Left colon (tissue), 2 donors: Measurements from ENCODE around the gene LRBA. TPM values are rescaled to one million over a fixed set of nuclear protein-coding genes. Genes with fewer than 3 reads are reported as not detected.
A peak's percentile ranks its signal among the peaks of the same experiment; 100 is the strongest.

Source experiments
- ATAC-seq: fragments of 200-7000 bp; cut with Tn5 transposase; one replicate; pipeline ENCODE4 v1.9.1; 2020; ENCODE audit warnings: mild to moderate bottlenecking, moderate library complexity
- DNase-seq, 2 donors: peaks; one replicate each; pipeline ENCODE4 v3.0.0-alpha.2; 2020
- intact Hi-C, 2 donors: fragments of 100-400 bp; cut with DNase I in 1 of 2; cut with micrococcal nuclease in 1 of 2; formaldehyde crosslinking; loops; one replicate each; pipeline versions ENCODE4 v1.11.2 to v1.14.0; 2022; cut with DNase I, micrococcal nuclease
- total RNA-seq, 2 donors: library from RNA; stranded (reverse); fragmentation: NEBNext Ultra II Directional; extraction: Animal tissue kit (Norgen Biotek cat#: 25700); gene quantifications; one replicate each; pipeline ENCODE4 v1.2.1, GENCODE V29; 2021
- donor health status: DM: no; HTN: no; CAD: no.
- donor health status: DM: yes; HTN: yes; CAD: no.

The LRBA gene
- total RNA-seq, 2 donors from 2014 or later, result 65.7 to 80.0 TPM

- ATAC-seq, result no peak
- intact Hi-C loops, result no loop called here
- DNase-seq, result no peak
These were observed 423.2 kb downstream of the LRBA start for GRCh38 chr4:150591904-150592303.

GRCh38 chr4:150591406-150591805 lies 423.7 kb downstream of the LRBA start:
- DNase-seq (no peak), ATAC-seq (no peak)
- intact Hi-C loops, result no loop called here

- ATAC-seq (no peak), DNase-seq (no peak)
- intact Hi-C loops, result no loop called here
These were observed 424.5 kb downstream of the LRBA start for GRCh38 chr4:150590631-150591030.

- DNase-seq (no peak), ATAC-seq (no peak)
- intact Hi-C loops, result no loop called here
These were observed 425.9 kb downstream of the LRBA start for GRCh38 chr4:150589157-150589556.

GRCh38 chr4:150588316-150588715 lies 426.8 kb downstream of the LRBA start:
- no peak for ATAC-seq
- intact Hi-C loops, result no loop called here
- DNase-seq, result no peak

GRCh38 chr4:150586162-150586810 lies 428.8 kb downstream of the LRBA start:
- DNase-seq, result no peak
- ATAC-seq, result no peak
- intact Hi-C loops, result no loop called here

GRCh38 chr4:150585611-150586010 lies 429.5 kb downstream of the LRBA start:
- ATAC-seq, result no peak
- DNase-seq, result no peak
- intact Hi-C loops, result no loop called here

- intact Hi-C loops, result loop anchor here in 1 of 2 donors (5.0 kb wide), 1 partner anchor 282 kb away; no protein-coding TSS in a partner anchor
- ATAC-seq, result no peak
These were observed 430.8 kb downstream of the LRBA start for GRCh38 chr4:150584111-150584915.

GRCh38 chr4:150583287-150584110 lies 431.6 kb downstream of the LRBA start:
- intact Hi-C loops, result loop anchor here in 1 of 2 donors (5.0 kb wide), 1 partner anchor 281 kb away; no protein-coding TSS in a partner anchor
- peak; percentile 32 for DNase-seq

More at GRCh38 chr4:150584111-150584915, 430.8 kb downstream of the LRBA start:
- DNase-seq, result no peak

GRCh38 chr4:150582873-150583286 lies 432.2 kb downstream of the LRBA start:
- DNase-seq (no peak), ATAC-seq (no peak)

More at GRCh38 chr4:150583287-150584110, 431.6 kb downstream of the LRBA start:
- no peak for ATAC-seq

GRCh38 chr4:150582146-150582872 lies 432.8 kb downstream of the LRBA start, which contains the start of gene MAB21L2:
MAB21L2 (plus strand) TSS chr4:150582151; CDS start chr4:150583030, 879 bp downstream.
- DNase-seq (no peak), ATAC-seq (no peak)
- intact Hi-C loops, result loop anchor here in 1 of 2 donors (5.0 kb wide), 1 partner anchor 280 kb away; no protein-coding TSS in a partner anchor

More at GRCh38 chr4:150582873-150583286, 432.2 kb downstream of the LRBA start:
- intact Hi-C loops, result loop anchor here in 1 of 2 donors (5.0 kb wide), 1 partner anchor 281 kb away; no protein-coding TSS in a partner anchor

- ATAC-seq (peak; percentile 34), DNase-seq (peak; percentile 40 to 80)
- intact Hi-C loops, result loop anchor here in 1 of 2 donors (5.0 kb wide), 1 partner anchor 279 kb away; no protein-coding TSS in a partner anchor
These were observed 433.4 kb downstream of the LRBA start for GRCh38 chr4:150581641-150582051.

- ATAC-seq (no peak), DNase-seq (no peak)
- intact Hi-C loops, result loop anchor here in 1 of 2 donors (5.0 kb wide), 1 partner anchor 279 kb away; no protein-coding TSS in a partner anchor
These were observed 434.0 kb downstream of the LRBA start for GRCh38 chr4:150581056-150581605.

GRCh38 chr4:150580306-150580705 lies 434.8 kb downstream of the LRBA start:
- ATAC-seq (no peak), DNase-seq (no peak)
- intact Hi-C loops, result loop anchor here in 1 of 2 donors (5.0 kb wide), 1 partner anchor 278 kb away; no protein-coding TSS in a partner anchor

GRCh38 chr4:150579551-150580234 lies 435.4 kb downstream of the LRBA start:
- DNase-seq (no peak), ATAC-seq (no peak)
- intact Hi-C loops, result loop anchor here in 1 of 2 donors (5.0 kb wide), 1 partner anchor 277 kb away; no protein-coding TSS in a partner anchor

- DNase-seq (peak in 1 of 2 donors; percentile 51), ATAC-seq (no peak)
- intact Hi-C loops, result no loop called here
These were observed 436.2 kb downstream of the LRBA start for GRCh38 chr4:150578745-150579501.
